Effector CD4-positive, alpha-beta T cell (primary cell): Measurements from ENCODE around the gene OR10P1.

Experiments used
- DNase-seq: peaks from one replicate; pipeline ENCODE4 v3.0.0-alpha.2; 2020

OR10P1 gene

DNA sequence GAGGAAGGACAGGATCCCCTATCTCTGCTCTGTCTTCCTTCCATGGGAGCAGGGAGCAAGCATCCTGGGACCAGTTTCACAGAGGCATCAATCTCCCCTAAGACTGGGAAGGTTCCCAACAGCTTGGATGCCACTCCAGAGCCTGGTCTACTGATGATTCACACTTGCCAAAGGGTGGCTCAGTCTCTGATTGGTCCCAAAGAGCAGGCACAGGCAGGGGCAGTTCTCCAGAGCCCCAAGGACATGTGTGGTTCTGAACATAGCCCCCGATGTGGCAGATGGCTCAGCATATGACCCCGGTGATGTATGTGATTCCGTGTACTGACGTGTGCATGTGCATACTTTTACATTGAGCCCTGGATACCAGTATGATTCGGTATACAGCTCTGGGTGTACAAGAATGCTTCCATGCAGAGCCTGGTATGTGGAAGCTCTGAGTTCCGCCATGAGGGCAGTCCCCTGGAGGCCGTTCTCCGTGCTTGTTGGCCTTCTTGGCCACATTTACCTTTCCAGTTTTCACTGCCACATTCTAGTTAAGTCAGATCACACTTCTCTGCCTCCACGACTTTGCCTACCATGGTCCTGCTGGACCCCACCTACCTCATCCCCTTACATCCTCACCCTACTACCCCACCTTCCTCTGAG, 49.8 kb downstream of the OR10P1 start:
- DNase-seq, result no peak
